Limb (tissue), 2 donors: ENCODE measurements around the gene HPCAL4.

ENCODE experiments used
- DNase-seq, 2 donors: peaks; one replicate each; pipeline ENCODE4 v3.0.0-alpha.2; 2016; ENCODE audit errors: extremely low spot score in 2 of 2

HPCAL4 gene

DNA sequence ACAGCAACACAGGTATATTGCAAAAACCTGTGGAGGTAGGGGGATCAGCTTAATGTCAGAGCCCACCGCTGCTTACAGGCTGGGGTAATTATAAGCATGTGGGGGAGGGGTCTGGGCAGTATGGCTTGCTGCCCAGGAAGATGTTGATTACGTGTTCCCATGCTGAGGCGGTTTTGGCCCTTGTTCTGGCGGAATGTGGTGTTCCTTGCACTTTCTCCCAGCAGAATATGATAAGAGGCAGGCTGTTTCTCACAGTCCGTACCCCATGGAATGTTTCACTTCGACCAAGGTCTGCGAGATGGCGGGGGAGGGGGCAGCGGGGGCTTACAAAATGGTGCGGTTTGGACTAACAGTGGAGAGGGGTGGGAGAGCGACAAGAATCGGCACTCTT, 9.8 kb upstream of the HPCAL4 start:
- peak in 1 of 2 donors; percentile 50 for DNase-seq

GRCh38 chr1:39700348-39700747, 9.1 kb upstream of the HPCAL4 start:
- no peak for DNase-seq

GRCh38 chr1:39699419-39699818, 8.2 kb upstream of the HPCAL4 start:
- DNase-seq, result no peak

DNA sequence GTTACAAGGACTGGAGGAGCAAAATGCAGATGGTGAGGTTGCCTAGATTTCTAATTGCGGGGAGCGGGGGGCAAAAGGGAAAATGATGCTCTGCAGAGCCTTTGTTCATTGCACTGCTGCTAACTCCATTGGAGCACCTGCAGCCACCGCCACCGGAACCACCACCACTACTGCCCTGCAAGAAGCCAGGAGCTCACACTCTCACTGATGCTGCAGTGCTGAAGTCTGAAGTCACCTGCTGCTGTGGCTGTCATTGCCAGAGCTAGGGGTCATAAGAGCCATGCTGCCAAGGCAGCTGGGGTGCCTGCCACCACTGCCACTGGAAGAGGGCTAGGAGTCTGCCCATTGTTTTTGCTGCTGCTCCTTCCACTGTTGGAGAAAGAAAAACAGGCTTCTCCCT, 7.3 kb upstream of the HPCAL4 start:
- no peak for DNase-seq

DNA sequence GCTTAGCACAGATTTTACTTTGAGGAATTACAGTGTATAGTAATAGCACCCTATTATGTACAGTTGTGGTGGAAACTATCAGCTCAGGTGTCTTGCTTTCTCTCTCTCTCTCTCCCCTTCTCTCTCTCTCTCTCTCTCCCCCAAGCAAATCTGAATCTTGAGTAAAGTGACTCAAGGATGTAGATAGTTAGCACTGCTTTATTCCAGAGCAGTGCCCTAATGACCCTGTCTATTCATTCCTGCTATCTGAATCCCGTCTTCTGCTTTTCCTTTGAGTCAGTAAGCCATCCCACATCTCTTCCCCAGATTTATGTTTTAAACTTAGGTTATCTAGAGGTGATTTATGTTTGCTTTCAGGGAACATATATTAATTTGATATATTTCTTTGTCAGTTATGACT, 5.2 kb upstream of the HPCAL4 start:
- DNase-seq, result no peak

DNA sequence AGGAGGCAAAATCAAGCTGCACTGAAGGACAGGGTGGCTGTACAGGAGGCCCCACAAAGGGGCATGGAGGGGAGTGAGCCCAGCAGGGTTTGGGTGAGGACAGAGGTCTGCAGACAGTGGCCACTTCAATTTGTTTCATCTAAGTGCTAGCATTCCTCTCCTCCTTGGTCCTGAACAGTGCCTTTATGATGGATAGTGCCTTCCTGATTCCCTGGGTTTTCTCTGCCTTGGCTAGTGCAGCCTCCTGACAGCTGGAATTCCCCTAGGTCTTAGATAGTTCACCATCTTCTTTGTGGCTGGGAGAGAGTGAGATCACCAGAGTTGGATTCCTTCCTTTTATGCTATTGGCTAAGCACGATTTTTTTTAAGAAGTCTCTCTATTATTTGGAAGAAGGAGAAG, 3.8 kb upstream of the HPCAL4 start:
- DNase-seq, result no peak

DNA sequence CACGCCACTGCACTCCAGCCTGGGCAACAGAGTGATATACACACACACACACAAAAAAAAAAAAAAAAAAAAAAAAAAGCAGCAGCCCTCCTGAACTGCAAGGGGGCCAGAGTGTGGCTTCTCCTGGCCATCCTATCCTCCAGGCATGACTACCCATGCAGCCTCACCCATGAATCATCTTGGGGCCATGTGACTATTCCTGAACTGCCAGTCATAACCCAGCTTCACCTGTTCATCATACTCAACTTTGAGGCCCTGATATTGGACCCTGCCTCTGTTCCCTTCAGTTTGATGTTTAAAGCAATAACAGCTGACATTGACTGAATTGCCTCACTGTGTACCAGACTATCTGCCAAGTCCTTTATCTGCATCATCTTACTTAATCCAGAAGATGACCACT, 2.8 kb upstream of the HPCAL4 start:
- no peak for DNase-seq

- peak in 1 of 2 donors; percentile 56 for DNase-seq
Observed at GRCh38 chr1:39692152-39693074, 1.2 kb upstream of the HPCAL4 start.

DNA sequence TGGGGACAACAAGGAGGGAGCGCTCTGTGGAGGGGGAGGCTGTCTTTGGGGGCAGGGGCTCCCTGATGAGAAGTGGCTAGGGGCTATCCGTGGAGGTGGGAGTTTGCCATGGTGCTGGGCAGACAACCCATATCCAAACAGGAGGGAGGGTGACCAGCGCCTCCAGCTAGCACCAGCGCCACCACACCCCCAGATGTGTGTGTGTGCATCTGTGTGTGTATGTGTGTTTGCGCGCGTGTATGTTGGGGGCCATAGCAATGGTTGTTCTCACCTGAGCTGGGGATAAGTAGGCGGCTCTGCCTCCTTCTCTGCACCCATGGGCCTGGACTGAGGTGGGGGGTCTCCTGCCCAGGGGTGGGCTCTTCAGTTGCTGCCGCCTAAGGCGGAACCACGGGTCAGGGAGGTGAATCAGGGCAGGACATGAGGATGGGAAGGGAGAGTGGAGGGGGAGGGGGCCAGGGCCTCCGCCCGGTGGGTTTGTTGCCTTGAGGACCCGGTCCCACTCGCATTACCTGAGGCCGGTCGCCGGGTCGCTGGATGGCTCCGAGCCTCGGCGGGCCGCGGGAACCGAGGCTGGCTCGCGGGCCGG, 345 bp downstream of the HPCAL4 start:
- DNase-seq, result no peak

DNA sequence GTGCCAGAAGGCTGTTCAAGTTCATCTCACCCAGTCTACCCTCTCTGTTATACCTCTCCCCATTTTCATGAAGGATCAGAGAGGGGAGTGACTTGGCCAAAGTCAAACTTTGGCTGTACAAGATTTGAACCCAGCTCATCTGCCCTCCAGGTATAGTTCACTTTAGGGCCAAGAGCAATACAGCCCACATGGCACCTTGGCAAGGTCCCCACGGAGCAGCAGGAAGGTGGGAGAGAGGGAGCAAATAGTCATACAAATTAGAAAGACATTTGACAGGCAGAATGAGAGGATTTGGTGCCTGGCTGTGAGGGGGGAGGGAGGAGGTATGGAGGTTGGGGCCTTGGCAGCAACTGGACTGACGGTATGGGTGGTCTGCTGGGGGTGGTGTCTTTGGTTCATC, 1.0 kb downstream of the HPCAL4 start:
- DNase-seq, result no peak

DNA sequence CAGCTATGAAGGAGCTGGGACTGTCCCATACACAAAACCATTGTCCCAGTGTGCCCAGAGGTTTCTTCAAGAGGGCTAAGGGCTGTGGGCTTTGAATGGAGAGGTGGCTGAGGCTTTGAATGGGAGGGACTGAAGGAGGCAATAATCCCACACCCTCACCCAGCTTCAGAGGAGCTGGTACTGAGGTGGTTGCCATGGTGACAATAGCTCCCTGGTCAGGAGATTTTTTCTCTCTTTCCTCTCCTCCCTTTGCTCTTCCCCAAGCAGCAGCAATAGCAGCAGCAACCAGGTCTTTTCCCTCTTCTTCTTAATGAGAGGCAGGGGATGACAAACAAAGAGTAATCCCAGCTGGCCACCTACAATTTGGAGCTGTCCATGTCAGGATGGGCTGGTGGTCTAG, 1.6 kb downstream of the HPCAL4 start:
- DNase-seq, result no peak

GRCh38 chr1:39689214-39689613, 2.0 kb downstream of the HPCAL4 start:
- DNase-seq, result no peak

DNA sequence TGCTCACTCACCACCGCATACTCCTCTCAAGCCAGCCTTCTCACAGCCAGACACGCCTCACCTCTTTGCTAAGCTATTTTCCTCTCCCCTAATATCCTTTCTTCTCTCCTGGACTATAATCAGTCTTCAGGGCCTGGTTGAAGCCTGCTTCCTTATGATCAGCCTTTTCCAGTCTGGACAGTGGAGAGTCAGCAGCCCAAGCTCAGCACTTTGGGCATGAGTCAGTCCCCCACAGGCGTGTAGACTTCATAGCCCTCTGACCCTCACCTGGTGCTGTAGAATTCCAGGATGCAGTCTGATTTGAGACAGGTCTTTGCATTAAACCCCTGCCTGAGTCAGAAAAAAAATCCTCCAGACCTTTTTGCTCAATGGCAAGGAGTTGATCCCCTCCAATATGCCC, 2.5 kb downstream of the HPCAL4 start:
- DNase-seq, result no peak

DNA sequence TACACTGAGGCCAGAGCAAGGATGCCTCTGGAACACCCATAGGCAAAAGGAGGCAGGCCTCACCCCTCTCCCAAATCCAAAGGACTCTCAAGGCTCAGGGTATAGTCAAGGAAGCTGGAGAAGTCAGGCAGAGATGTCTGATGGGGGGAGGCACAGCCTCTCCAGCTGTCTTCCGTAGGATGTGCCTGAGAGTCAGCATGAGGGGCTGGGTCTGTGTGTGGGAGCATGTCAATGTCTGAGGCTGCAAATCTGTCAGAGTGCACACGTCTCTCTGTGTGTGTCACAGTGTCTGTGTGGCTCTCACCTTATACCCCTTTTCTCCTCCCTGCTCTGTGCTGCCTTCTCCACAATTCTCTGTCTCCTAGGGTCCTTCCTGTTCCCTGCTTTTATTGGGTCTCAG, 4.0 kb downstream of the HPCAL4 start:
- no peak for DNase-seq

GRCh38 chr1:39685071-39685470, 6.2 kb downstream of the HPCAL4 start:
- no peak for DNase-seq

- DNase-seq, result no peak
Observed at GRCh38 chr1:39684313-39684664, 6.9 kb downstream of the HPCAL4 start.

GRCh38 chr1:39683591-39684312, 7.5 kb downstream of the HPCAL4 start:
- no peak for DNase-seq

DNA sequence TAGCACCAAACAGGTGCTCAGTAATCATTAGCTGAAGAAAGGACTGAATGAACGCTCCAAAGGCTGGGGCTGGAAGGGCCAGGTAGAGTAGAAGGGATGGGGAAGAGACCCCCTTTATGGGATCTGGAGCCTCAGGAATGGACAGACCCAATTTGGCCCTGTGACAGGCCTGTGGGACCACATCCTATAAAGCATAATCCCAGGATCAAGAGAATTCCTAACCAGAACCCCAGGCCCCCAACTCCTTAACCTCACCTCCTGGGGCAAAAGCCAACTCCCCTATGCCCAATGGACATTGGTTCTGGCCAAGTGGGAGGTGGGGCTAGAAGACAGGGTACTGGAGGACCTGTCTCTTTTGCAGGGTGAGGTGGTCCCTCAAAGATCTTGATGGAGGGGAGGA, 9.2 kb downstream of the HPCAL4 start:
- no peak for DNase-seq

GRCh38 chr1:39681294-39681693, 9.9 kb downstream of the HPCAL4 start:
- DNase-seq, result no peak

GRCh38 chr1:39680751-39681150, 10.5 kb downstream of the HPCAL4 start:
- no peak for DNase-seq

DNA sequence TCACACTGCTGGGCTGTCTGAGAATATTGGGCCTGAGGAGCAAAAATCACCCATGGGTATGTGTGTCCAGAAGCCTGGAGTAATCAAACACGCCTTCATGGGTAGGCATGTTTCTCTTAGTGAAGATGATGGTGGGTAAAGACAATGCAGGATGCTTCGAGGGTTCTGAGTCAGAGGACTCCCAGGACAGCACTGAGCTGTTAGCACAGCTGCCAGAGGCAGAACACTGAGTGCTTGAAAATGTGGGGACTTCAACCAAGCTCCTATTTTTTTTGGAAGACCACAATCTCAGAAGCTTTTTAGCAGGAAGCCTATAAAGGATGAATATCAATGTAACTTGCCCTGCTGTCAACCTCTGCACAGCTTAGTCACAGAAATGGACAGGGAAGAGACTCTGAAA, 11.4 kb downstream of the HPCAL4 start:
- no peak for DNase-seq

GRCh38 chr1:39678889-39679288, 12.3 kb downstream of the HPCAL4 start:
- no peak for DNase-seq

- DNase-seq, result no peak
Observed at GRCh38 chr1:39677645-39678044, 13.6 kb downstream of the HPCAL4 start.
